ENCODE results near the gene CMBL. TPM values are rescaled to one million over a fixed set of nuclear protein-coding genes. Genes with fewer than 3 reads are reported as not detected.

The CMBL gene
- total and polyA plus RNA-seq, 2 of the 13 experiments (the other 11 are each of a cell fraction or from before 2014, with no cell fraction given) = 11.5 to 17.0 TPM

GRCh38 chr5:10265245-10266109 lies 42.2 kb downstream of the CMBL start (continued):
- TF ChIP-seq SMYD3 (CRISPR knock-in tag; IDR thresholded peaks at IDR 0.05) = no peak
- TF ChIP-seq MYNN (CRISPR knock-in tag; IDR thresholded peaks at IDR 0.05; ENCODE audit: low read depth) = no peak
- peak; percentile 43 for TF ChIP-seq POLR2AphosphoS5 (IDR thresholded peaks at IDR 0.05; ENCODE audit: low read depth, low read length)
- no peak for TF ChIP-seq ZNF317 (CRISPR knock-in tag; IDR thresholded peaks at IDR 0.05)
- TF ChIP-seq ZBTB2 (CRISPR knock-in tag; IDR thresholded peaks at IDR 0.05; ENCODE audit: low read depth) = no peak
- TF ChIP-seq GATA4 (IDR thresholded peaks at IDR 0.05; ENCODE audit: borderline replicate concordance, low read depth) = no peak
- no peak for TF ChIP-seq GTF2F1 (IDR thresholded peaks at IDR 0.05; ENCODE audit: low read length)
- TF ChIP-seq ESRRA (CRISPR knock-in tag; IDR thresholded peaks at IDR 0.05; ENCODE audit: low read depth) = no peak
- no peak for TF ChIP-seq ZNF567 (CRISPR knock-in tag; IDR thresholded peaks at IDR 0.05; ENCODE audit: borderline replicate concordance)
- no peak for TF ChIP-seq ZEB1 (IDR thresholded peaks at IDR 0.05; ENCODE audit: insufficient replicate concordance, low read depth)
- no peak for TF ChIP-seq ZNF570 (CRISPR knock-in tag; IDR thresholded peaks at IDR 0.05; ENCODE audit: borderline replicate concordance)
- peak; percentile 66; the same call in 1 of the 2 replicates for TF ChIP-seq POLR2AphosphoS2 (IDR thresholded peaks at IDR 0.05; ENCODE audit: low read depth, low read length)
- no peak for TF ChIP-seq PCBP1 (IDR thresholded peaks at IDR 0.05; ENCODE audit: borderline replicate concordance, low read depth, low read length)
- no peak for TF ChIP-seq RCOR2 (CRISPR knock-in tag; IDR thresholded peaks at IDR 0.05)
- TF ChIP-seq ZNF10 (CRISPR knock-in tag; IDR thresholded peaks at IDR 0.05; ENCODE audit: borderline replicate concordance, low read depth) = no peak
- TF ChIP-seq RBM22 (optimal IDR thresholded peaks at IDR 0.05; ENCODE audit: low read length) = peak; percentile 74
- no peak for TF ChIP-seq ZNF749 (CRISPR knock-in tag; IDR thresholded peaks at IDR 0.05; ENCODE audit: borderline replicate concordance)
- TF ChIP-seq ZNF251 (CRISPR knock-in tag; IDR thresholded peaks at IDR 0.05) = no peak
- TF ChIP-seq POLR2A (IDR thresholded peaks at IDR 0.05; ENCODE audit: insufficient read depth in 1 of 2, low read depth in 2 of 2, low read length in 2 of 2) = peak in 1 of 2 experiments; percentile 49; a peak in 3 of 4 replicates
- TF ChIP-seq ZFP41 (CRISPR knock-in tag; IDR thresholded peaks at IDR 0.05; ENCODE audit: borderline replicate concordance) = no peak
- peak; percentile 40; the same call in 1 of the 2 replicates for TF ChIP-seq POLR2G (IDR thresholded peaks at IDR 0.05; ENCODE audit: low read depth, low read length)
- TF ChIP-seq ZNF33A (CRISPR knock-in tag; IDR thresholded peaks at IDR 0.05; ENCODE audit: borderline replicate concordance) = no peak
- no peak for TF ChIP-seq ZNF761 (CRISPR knock-in tag; conservative IDR thresholded peaks at IDR 0.05)
- no peak for TF ChIP-seq ZZZ3 (CRISPR knock-in tag; IDR thresholded peaks at IDR 0.05; ENCODE audit: borderline replicate concordance)
- no peak for TF ChIP-seq IKZF1 (IDR thresholded peaks at IDR 0.05)
- TF ChIP-seq GATAD1 (CRISPR knock-in tag; IDR thresholded peaks at IDR 0.05) = no peak
- TF ChIP-seq IKZF5 (CRISPR knock-in tag; IDR thresholded peaks at IDR 0.05) = no peak
- TF ChIP-seq ZNF766 (CRISPR knock-in tag; IDR thresholded peaks at IDR 0.05; ENCODE audit: borderline replicate concordance) = no peak
- no peak for TF ChIP-seq ZNF17 (CRISPR knock-in tag; IDR thresholded peaks at IDR 0.05)

All from HepG2 (cell line).